ENCODE results near the gene MEF2D. TPM values are rescaled to one million over a fixed set of nuclear protein-coding genes. Genes with fewer than 3 reads are reported as not detected.

Gene MEF2D
- total and polyA plus RNA-seq, 12 donors = 7.8 to 89.9 (median 50.0) TPM

GRCh38 chr1:156439036-156439776 is 61.4 kb downstream of the MEF2D start:
- Histone ChIP-seq H3K4me3 (no peak overlapping the region), H3K27me3 (peaks cover 93% of the 10 kb centered on the region), H3K36me3 (replicated peaks in 1 of 2) (no peaks in the 10 kb centered on the region), H3K9me3 (replicated peaks in 1 of 3) (no peaks in the 10 kb centered on the region), H3K4me1 (replicated peaks in 1 of 2) (peaks cover 7 to 15% of the 10 kb centered on the region in 2 donors), H3K27ac (no peak overlapping the region)
- TF ChIP-seq CTCF (IDR thresholded peaks at IDR 0.05) (no peak), POLR2A (IDR thresholded peaks at IDR 0.05) (no peak)
- intact Hi-C loops (cut with DNase I) = no loop called here
- DNase-seq = no peak
- 23 to 38% (median 31%) methylated on average over 11 of the region's 11 CpGs for WGBS, 4 donors

- peaks cover 7 to 15% of the 10 kb centered on the region in 2 donors for H3K4me1 ChIP-seq (replicated peaks in 1 of 2)
- H3K27me3 ChIP-seq = peaks cover 92% of the 10 kb centered on the region
- no peaks in the 10 kb centered on the region for H3K36me3 ChIP-seq (replicated peaks in 1 of 2)
- no peak overlapping the region for H3K27ac ChIP-seq
- H3K9me3 ChIP-seq (replicated peaks in 1 of 3) = no peaks in the 10 kb centered on the region
- intact Hi-C loops (cut with DNase I) = no loop called here
- 32 to 43% (median 40%) methylated on average over 7 of the region's 7 CpGs for WGBS, 4 donors
- TF ChIP-seq CTCF (IDR thresholded peaks at IDR 0.05) (no peak), POLR2A (IDR thresholded peaks at IDR 0.05) (no peak)
- H3K4me3 ChIP-seq = no peak overlapping the region
- no peak for DNase-seq
Measured at GRCh38 chr1:156438278-156438987, 62.1 kb downstream of the MEF2D start.

GRCh38 chr1:156437037-156437867 is 63.3 kb downstream of the MEF2D start:
- intact Hi-C loops (cut with DNase I) = no loop called here
- H3K36me3 ChIP-seq (replicated peaks in 1 of 2) = no peaks in the 10 kb centered on the region
- peaks cover 94% of the 10 kb centered on the region for H3K27me3 ChIP-seq
- 21 to 29% (median 26%) methylated on average over 18 to 19 of the region's 19 CpGs for WGBS, 4 donors
- TF ChIP-seq POLR2A (IDR thresholded peaks at IDR 0.05) (no peak), CTCF (IDR thresholded peaks at IDR 0.05) (no peak)
- peaks cover 7 to 15% of the 10 kb centered on the region in 2 donors for H3K4me1 ChIP-seq (replicated peaks in 1 of 2)
- DNase-seq = no peak
- no peak overlapping the region for H3K4me3 ChIP-seq
- H3K27ac ChIP-seq = no peak overlapping the region
- no peaks in the 10 kb centered on the region for H3K9me3 ChIP-seq (replicated peaks in 1 of 3)

All from adrenal gland (tissue), 12 donors.